IMR-90 (cell line): Measurements from ENCODE around the gene IL11. TPM values are rescaled to one million over a fixed set of nuclear protein-coding genes. Genes with fewer than 3 reads are reported as not detected.

Source experiments
- ATAC-seq: fragments of 200-7000 bp; cut with Tn5 transposase; 2 replicates; pipeline ENCODE4 v1.9.1; 2020; ENCODE audit warnings: low read depth, mild to moderate bottlenecking, moderate library complexity
- BruUV-seq: library from RNA; stranded (reverse); fragments of 400-500 nt; replicated peaks from 2 replicates; lab custom pipeline; 2021; lab: Mats Ljungman, UMichigan
- CTCF ChIA-PET: fragments of 300-600 bp; formaldehyde crosslinking; extraction: SDS; loops from one replicate; lab custom pipeline; 2021; ENCODE audit warnings: antibody characterized with exemption; lab: Yijun Ruan, JAX
- POLR2A ChIA-PET: fragments of 300-600 bp; sonication (Branson Sonifier 250); formaldehyde crosslinking; loops from one replicate; lab custom pipeline; 2022; ENCODE audit warnings: antibody characterized with exemption; ENCODE audit not compliant: unreplicated experiment; lab: Charles Lee
- DNase-seq: peaks from one replicate; pipeline ENCODE4 v3.0.0; 2013
- H2AFZ ChIP-seq: replicated peaks from 2 replicates; pipeline ENCODE3; 2013; ENCODE audit warnings: low read length, mild to moderate bottlenecking; ENCODE audit not compliant: poor library complexity
- H2AK5ac ChIP-seq: 2 replicates; pipeline ENCODE4 v1.6.1; 2013; ENCODE audit warnings: low read depth, low read length, inconsistent platforms
- H2AK9ac ChIP-seq: replicated peaks from 2 replicates; pipeline ENCODE3; 2013; ENCODE audit warnings: mild to moderate bottlenecking, low read depth, low read length, moderate library complexity; ENCODE audit not compliant: poor library complexity
- H2BK120ac ChIP-seq: 2 replicates; pipeline ENCODE4 v1.6.1; 2013; ENCODE audit warnings: low read depth, low read length, inconsistent platforms
- H2BK15ac ChIP-seq: 3 replicates; pipeline ENCODE4 v1.6.1; 2013; ENCODE audit warnings: low read depth, low read length, inconsistent platforms
- H2BK20ac ChIP-seq: 2 replicates; pipeline ENCODE4 v1.6.1; 2013; ENCODE audit warnings: low read depth, mild to moderate bottlenecking, inconsistent platforms, low read length, moderate library complexity
- H2BK5ac ChIP-seq: 2 replicates; pipeline ENCODE4 v1.6.1; 2013; ENCODE audit warnings: mild to moderate bottlenecking, low read depth, low read length, inconsistent platforms; ENCODE audit not compliant: poor library complexity, severe bottlenecking
- H3K14ac ChIP-seq: replicated peaks from 2 replicates; pipeline ENCODE4 v1.6.1; 2013; ENCODE audit warnings: low read depth, low read length, inconsistent platforms
- H3K18ac ChIP-seq: 2 replicates; pipeline ENCODE4 v1.6.1; 2013; ENCODE audit warnings: low read depth, low read length, control low read depth
- H3K23ac ChIP-seq: 2 replicates; pipeline ENCODE4 v1.6.1; 2013; ENCODE audit warnings: low read depth, low read length, inconsistent platforms
- H3K27ac ChIP-seq: 2 replicates; pipeline ENCODE4 v1.5.1; 2013; ENCODE audit warnings: mild to moderate bottlenecking, control low read depth, low read length; ENCODE audit not compliant: insufficient read depth
- H3K27me3 ChIP-seq: 2 replicates; pipeline ENCODE4 v1.6.1; 2013; ENCODE audit warnings: low read length; ENCODE audit not compliant: control insufficient read depth, insufficient read depth
- H3K36me3 ChIP-seq: 2 replicates; pipeline ENCODE4 v1.6.1; 2013; ENCODE audit warnings: low read length, mixed read lengths; ENCODE audit not compliant: control insufficient read depth, insufficient read depth
- H3K4ac ChIP-seq: 2 replicates; pipeline ENCODE4 v1.6.1; 2013; ENCODE audit warnings: low read depth, low read length, inconsistent platforms
- H3K4me1 ChIP-seq: 2 replicates; pipeline ENCODE4 v1.6.1; 2013; ENCODE audit warnings: low read length, mixed read lengths; ENCODE audit not compliant: control insufficient read depth, insufficient read depth
- H3K4me2 ChIP-seq: 2 replicates; pipeline ENCODE4 v1.6.1; 2013; ENCODE audit warnings: low read depth, mild to moderate bottlenecking, control low read depth, low read length, moderate library complexity
- H3K4me3 ChIP-seq: 2 replicates; pipeline ENCODE4 v1.5.1; 2013; ENCODE audit warnings: low read depth, mild to moderate bottlenecking, control low read depth, low read length, moderate library complexity; ENCODE audit not compliant: insufficient read depth
- H3K56ac ChIP-seq: 2 replicates; pipeline ENCODE4 v1.6.1; 2013; ENCODE audit warnings: low read length, inconsistent platforms; ENCODE audit not compliant: insufficient read depth; ENCODE audit errors: extremely low read depth
- H3K79me1 ChIP-seq, 2 experiments: 2 replicates each; pipeline ENCODE4 v1.6.1; 2013; ENCODE audit warnings: low read length in 2 of 2, inconsistent platforms in 1 of 2, low read depth in 1 of 2
- H3K9ac ChIP-seq: 2 replicates; pipeline ENCODE4 v1.6.1; 2013; ENCODE audit warnings: low read depth, low read length, control low read depth
- H3K9me1 ChIP-seq: 2 replicates; pipeline ENCODE4 v1.6.1; 2013; ENCODE audit warnings: low read length, inconsistent platforms; ENCODE audit not compliant: insufficient read depth
- H3K9me3 ChIP-seq: 2 replicates; pipeline ENCODE4 v1.6.1; 2013; ENCODE audit warnings: low read length; ENCODE audit not compliant: control insufficient read depth, insufficient read depth
- H4K20me1 ChIP-seq: 2 replicates; pipeline ENCODE4 v1.6.1; 2013; ENCODE audit warnings: low read length, inconsistent platforms; ENCODE audit not compliant: insufficient read depth
- H4K5ac ChIP-seq: 2 replicates; pipeline ENCODE4 v1.6.1; 2013; ENCODE audit warnings: mild to moderate bottlenecking, low read depth, low read length, control low read depth
- H4K8ac ChIP-seq, 2 experiments: 2 replicates each; pipeline ENCODE4 v1.6.1; 2013; ENCODE audit warnings: low read depth in 2 of 2, low read length in 2 of 2, control low read depth in 1 of 2, inconsistent platforms in 1 of 2
- H4K91ac ChIP-seq: 2 replicates; pipeline ENCODE4 v1.6.1; 2013; ENCODE audit warnings: low read depth, low read length, inconsistent platforms; ENCODE audit not compliant: insufficient read depth
- FOS ChIP-seq: fragments of 150-350 bp; IDR thresholded peaks from 2 replicates; pipeline ENCODE4 v1.6.1; 2016; ENCODE audit warnings: low read depth, low read length
- MAFK ChIP-seq: IDR thresholded peaks from 2 replicates; pipeline ENCODE4 v1.6.1; 2012; ENCODE audit warnings: low read depth, low read length, improper control_type of control experiment
- MXI1 ChIP-seq: IDR thresholded peaks from 2 replicates; pipeline ENCODE4 v1.6.1; 2012; ENCODE audit warnings: low read depth, mild to moderate bottlenecking, low read length, moderate library complexity, borderline replicate concordance
- POLR2A ChIP-seq: IDR thresholded peaks from 2 replicates; pipeline ENCODE4 v1.6.1; 2012; ENCODE audit warnings: mild to moderate bottlenecking, low read depth, low read length
- RAD21 ChIP-seq: IDR thresholded peaks from 2 replicates; pipeline ENCODE4 v1.6.1; 2012; ENCODE audit warnings: low read length, improper control_type of control experiment
- RFX5 ChIP-seq: IDR thresholded peaks from 2 replicates; pipeline ENCODE4 v1.8.0; 2012; ENCODE audit warnings: low read depth, mild to moderate bottlenecking, low read length, moderate library complexity
- WGBS, 2 experiments: methylation state at CpG; one replicate each; pipeline versions ENCODE4 v1.1.5 to v1.1.7; 2013; ENCODE audit warnings: missing lambda C conversion rate in 2 of 2; ENCODE audit not compliant: insufficient read length in 1 of 2; ENCODE audit errors: extremely low coverage in 2 of 2; 5-methylcytosine and 5-hydroxymethylcytosine counted together
- dilution Hi-C: fragments of 300-500 bp; cut with HindIII; formaldehyde crosslinking; loops from one replicate; pipeline ENCODE4 v1.14.3; 2018; ENCODE audit warnings: low sequenced_read_pairs; ENCODE audit not compliant: unreplicated experiment
- in situ Hi-C: fragments of 300-500 bp; cut with MboI; formaldehyde crosslinking; loops from 3 replicates; pipeline ENCODE4 v1.14.3; 2019; ENCODE audit warnings: low sequenced_read_pairs, inconsistent platforms, mixed read lengths
- intact Hi-C: fragments of 100-400 bp; cut with micrococcal nuclease; formaldehyde crosslinking; loops from 2 replicates; pipeline ENCODE4 v1.10.0; 2022
- polyA plus RNA-seq, 3 experiments: library from polyadenylated mRNA; depleted of rRNA; stranded (reverse); fragments of >200 nt; gene quantifications; 2 replicates each; pipeline ENCODE4 v1.2.3, GENCODE V29; 2012; ENCODE audit warnings: low replicate concordance in 1 of 3
- total RNA-seq: library from RNA; depleted of rRNA; stranded (reverse); fragments of >200 nt; gene quantifications from 2 replicates; pipeline ENCODE4 v1.2.3, GENCODE V29; 2012
- TF ChIP-seq, protein P1 (sequence below): fragments of 150-350 bp; IDR thresholded peaks from 2 replicates; pipeline ENCODE4 v1.6.1; 2017; ENCODE audit warnings: mild to moderate bottlenecking, antibody characterized with exemption, low read length, low read depth
- TF ChIP-seq, protein P2 (sequence below): fragments of 150-350 bp; IDR thresholded peaks from 2 replicates; pipeline ENCODE4 v1.6.1; 2016; ENCODE audit warnings: low read depth, mild to moderate bottlenecking, low read length, moderate library complexity, borderline replicate concordance

Gene IL11
- total and polyA plus RNA-seq, 2 of the 4 experiments (the other 2 are of a cell fraction) = 14.3 to 33.6 TPM

DNA sequence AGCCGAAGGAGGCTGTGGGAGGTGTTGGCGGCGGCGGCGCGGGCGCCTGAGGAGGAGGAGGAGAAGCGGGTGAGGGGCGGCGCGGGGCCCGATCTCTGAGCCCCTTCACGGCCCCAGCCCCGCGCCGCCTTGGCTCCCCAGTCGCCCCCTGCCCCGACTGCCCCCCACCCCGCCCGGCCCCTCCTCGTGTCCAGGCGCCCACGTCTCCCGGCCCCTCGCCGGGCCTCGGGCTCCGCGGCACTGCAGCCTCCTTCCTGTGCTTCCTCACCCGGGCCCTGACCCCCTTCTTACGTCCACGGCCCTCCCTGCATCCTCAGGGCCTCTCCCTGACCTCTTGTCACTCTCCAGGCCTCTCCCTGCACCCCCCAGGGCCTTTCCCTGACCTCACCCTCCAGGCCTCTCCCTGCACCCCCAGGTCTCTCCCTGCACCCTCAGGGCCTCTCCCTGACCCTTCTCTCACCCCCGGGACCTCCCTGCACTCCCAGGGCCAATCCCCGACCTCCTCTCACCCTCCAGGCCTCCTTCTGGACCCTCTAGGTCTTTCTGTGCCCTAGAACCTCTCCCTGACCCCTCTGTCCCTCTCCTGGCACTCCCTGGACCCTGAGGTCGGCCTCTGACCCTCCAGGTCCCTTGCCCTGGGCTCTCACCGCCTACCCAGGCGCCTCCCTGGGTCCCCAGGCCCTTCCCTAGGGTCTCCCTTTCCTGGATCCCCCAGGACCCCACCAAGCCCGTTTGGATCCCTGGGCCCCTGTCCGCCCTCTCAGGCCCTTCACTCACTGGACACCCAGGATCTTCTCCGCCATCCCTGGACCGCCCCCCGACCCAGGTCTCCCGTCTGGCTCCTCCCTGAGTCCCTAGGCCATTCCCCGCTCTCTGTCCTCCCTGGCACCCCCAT lies 30.1 kb downstream of the IL11 start:
- BruUV-seq = no TSS peak

More for the DNA sequence above, 30.1 kb downstream of the IL11 start:
- H3K79me1 ChIP-seq = peaks cover 4 to 17% of the 10 kb centered on the region in 2 experiments; a peak in 3 of 4 replicates
- peaks cover 11% of the 10 kb centered on the region; the same call in 1 of the 2 replicates for H3K36me3 ChIP-seq
- peaks cover 6% of the 10 kb centered on the region for H4K20me1 ChIP-seq
- WGBS, 2 experiments = 0% methylated on average over 18 of the region's 44 CpGs; no CpG with 5 or more reads in 1 of the 2 experiments
- peaks cover 10% of the 10 kb centered on the region; the same call in 1 of the 2 replicates for H3K9me1 ChIP-seq
- peak overlapping the region; percentile 95 for H2AFZ ChIP-seq
- no peaks in the 10 kb centered on the region for H3K27me3 ChIP-seq
- H3K18ac ChIP-seq = peak overlapping the region; percentile 16; the same call in 1 of the 2 replicates
- dilution Hi-C loops = no loop called here
- peaks cover 13% of the 10 kb centered on the region for H3K4me1 ChIP-seq
- in situ Hi-C loops = no loop called here
- H2AK9ac ChIP-seq = peak overlapping the region; percentile 97
- H3K27ac ChIP-seq = peak overlapping the region; percentile 88
- no peak overlapping the region; the same call in 1 of the 2 replicates for H2BK120ac ChIP-seq
- H3K4ac ChIP-seq = peak overlapping the region; percentile 55
- H3K9ac ChIP-seq = peak overlapping the region; percentile 92
- H3K4me2 ChIP-seq = peak overlapping the region; percentile 95
- no peak overlapping the region for H2BK15ac ChIP-seq
- H3K23ac ChIP-seq = 0 out of 2 replicates have a peak overlapping the region, but pooled peaks have one; percentile 8
- H3K9me3 ChIP-seq = no peaks in the 10 kb centered on the region
- H2BK20ac ChIP-seq = no peak overlapping the region
- H2AK5ac ChIP-seq = peak overlapping the region; percentile 79
- H3K4me3 ChIP-seq = peak overlapping the region; percentile 87
- H4K91ac ChIP-seq = no peak overlapping the region; the same call in 1 of the 2 replicates
- ATAC-seq (no peak), DNase-seq (no peak)
- H3K14ac ChIP-seq = peak overlapping the region; percentile 44
- ChIA-PET CTCF (interaction anchor here (1.0 to 1.5 kb wide), 2 partner anchors 38 to 44 kb away, joined by 3 to 11 read pairs; partner anchors contain the start of gene TMEM238), POLR2A (no interaction called here)
- TF ChIP-seq FOS = no peak
- TF ChIP-seq, protein P1, sequence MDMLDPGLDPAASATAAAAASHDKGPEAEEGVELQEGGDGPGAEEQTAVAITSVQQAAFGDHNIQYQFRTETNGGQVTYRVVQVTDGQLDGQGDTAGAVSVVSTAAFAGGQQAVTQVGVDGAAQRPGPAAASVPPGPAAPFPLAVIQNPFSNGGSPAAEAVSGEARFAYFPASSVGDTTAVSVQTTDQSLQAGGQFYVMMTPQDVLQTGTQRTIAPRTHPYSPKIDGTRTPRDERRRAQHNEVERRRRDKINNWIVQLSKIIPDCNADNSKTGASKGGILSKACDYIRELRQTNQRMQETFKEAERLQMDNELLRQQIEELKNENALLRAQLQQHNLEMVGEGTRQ = no peak
- TF ChIP-seq, protein P2, sequence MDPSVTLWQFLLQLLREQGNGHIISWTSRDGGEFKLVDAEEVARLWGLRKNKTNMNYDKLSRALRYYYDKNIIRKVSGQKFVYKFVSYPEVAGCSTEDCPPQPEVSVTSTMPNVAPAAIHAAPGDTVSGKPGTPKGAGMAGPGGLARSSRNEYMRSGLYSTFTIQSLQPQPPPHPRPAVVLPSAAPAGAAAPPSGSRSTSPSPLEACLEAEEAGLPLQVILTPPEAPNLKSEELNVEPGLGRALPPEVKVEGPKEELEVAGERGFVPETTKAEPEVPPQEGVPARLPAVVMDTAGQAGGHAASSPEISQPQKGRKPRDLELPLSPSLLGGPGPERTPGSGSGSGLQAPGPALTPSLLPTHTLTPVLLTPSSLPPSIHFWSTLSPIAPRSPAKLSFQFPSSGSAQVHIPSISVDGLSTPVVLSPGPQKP = no peak
- TF ChIP-seq RAD21 = no peak
- no peak for TF ChIP-seq MAFK
- no peak for TF ChIP-seq RFX5
- TF ChIP-seq POLR2A = peak; percentile 68; the same call in 1 of the 2 replicates
- no peak for TF ChIP-seq MXI1
- H4K8ac ChIP-seq = peak overlapping the region in 1 of 2 experiments; percentile 57; a peak in 1 of 4 replicates
- H2BK5ac ChIP-seq = peak overlapping the region; percentile 66
- H3K56ac ChIP-seq = peak overlapping the region; percentile 35; the same call in 1 of the 2 replicates
- peak overlapping the region; percentile 18 for H4K5ac ChIP-seq
- intact Hi-C loops = no loop called here
